HT-29 (cell line): ENCODE data around the gene TBC1D22A. TPM values are rescaled to one million over a fixed set of nuclear protein-coding genes. Genes with fewer than 3 reads are reported as not detected.
"Not testable (repeated sequence)": the region's sequence is repeated elsewhere in the genome, so short reads cannot be mapped to it uniquely, and the experiment has no call there.

Source experiments
- DNase-seq: peaks from one replicate; pipeline ENCODE4 v3.0.0-alpha.2; 2015; ENCODE audit warnings: low spot score
- total RNA-seq: library from RNA; depleted of rRNA; stranded (reverse); fragments of >200 nt; shearing (Covaris generic); gene quantifications from 2 replicates; pipeline ENCODE4 v1.2.3, GENCODE V29; 2014

The TBC1D22A gene
- total RNA-seq, 1 experiment from 2014 or later = 23.9 TPM

DNA sequence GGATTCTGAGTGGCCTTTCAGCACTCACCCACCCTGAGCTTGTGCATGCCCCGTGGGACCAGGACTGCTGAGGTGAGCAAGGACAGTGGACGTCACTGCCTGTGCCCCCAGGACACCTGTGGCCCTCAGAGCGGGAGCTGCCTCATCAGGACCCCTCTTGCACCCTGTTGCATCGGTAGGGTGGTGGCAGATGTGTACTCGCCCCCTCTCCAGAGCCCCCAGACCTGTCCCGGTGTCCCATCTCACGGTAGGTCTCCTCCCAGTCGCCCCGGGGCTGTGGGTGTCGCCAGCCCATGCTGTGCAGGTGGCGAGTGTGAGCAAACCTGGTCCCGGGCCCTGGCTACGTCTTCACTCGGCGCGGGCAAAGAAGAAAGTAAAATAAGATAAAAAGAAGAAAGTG lies 374.2 kb downstream of the TBC1D22A start:
- DNase-seq = no peak

DNA sequence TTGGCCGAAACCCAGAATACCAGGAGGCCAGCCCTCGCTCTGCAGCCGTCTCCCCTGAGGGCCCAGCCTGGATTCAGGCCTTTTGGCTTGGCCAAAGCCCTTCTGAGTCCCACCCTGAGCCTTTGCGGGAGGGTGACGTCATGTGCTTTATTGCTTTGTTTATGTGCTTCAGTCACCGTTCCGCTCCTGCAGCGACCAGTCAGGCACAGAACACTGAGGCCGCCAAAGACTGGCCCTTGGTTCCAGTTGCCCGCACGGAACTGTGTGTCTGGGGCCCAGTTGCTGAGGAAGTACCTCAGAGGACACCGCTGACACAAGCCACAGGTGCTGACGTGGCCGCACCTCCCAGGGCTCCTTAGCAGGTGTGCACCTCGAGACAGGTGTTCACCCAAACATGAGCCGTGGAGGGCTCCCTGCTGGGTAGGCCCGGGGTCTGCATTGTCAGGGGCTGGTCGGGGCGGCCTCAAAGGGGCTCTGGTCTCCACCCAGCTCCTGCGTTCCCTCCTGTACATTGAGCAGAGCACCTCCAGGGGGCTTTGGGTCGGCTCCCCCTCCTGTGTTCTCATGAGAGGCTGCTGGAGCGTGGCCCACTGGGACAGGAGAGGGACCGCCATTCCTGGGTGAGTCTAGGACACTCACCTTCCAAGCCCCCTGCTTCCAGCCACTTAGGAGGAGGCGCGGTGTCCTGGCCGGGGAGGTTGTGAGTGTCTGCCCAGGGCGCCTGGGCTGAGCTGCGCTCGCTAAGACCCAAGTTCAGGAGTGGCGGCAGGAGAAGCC lies 376.8 kb downstream of the TBC1D22A start:
- no peak for DNase-seq

DNA sequence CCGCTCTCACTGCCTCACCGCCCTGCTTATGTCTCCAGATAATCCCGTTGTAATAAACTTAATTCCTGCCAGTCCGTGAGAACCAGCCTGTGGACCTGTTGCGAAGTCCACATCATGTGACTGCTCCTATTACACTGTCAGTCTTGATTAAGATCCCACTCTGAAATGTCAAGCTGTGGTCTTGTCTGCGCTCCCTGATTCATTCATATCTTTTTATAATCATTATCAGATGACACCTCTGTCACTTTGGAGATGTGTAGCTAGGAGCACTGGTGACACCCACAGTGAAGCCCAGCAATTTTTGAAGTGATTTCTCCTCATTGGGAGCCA lies 377.3 kb downstream of the TBC1D22A start:
- no peak for DNase-seq

DNA sequence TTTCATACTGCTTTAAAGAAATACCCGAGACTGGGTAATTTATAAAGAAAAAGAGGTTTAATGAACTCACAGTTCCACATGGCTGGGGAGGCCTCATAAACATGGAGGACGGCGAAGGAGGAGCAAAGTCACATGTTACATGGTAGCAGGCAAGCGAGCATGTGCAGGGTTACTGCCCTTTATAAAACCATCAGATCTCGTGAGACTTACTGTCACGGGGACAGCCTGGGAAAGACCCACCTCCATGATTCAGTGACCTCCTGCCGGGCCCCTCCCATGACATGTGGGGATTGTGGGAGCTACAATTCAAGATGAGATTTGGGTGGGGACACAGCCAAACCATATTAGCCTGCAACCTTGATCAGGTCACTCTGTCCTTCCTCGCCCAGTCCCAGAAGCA lies 378.5 kb downstream of the TBC1D22A start:
- not testable (repeated sequence) for DNase-seq

DNA sequence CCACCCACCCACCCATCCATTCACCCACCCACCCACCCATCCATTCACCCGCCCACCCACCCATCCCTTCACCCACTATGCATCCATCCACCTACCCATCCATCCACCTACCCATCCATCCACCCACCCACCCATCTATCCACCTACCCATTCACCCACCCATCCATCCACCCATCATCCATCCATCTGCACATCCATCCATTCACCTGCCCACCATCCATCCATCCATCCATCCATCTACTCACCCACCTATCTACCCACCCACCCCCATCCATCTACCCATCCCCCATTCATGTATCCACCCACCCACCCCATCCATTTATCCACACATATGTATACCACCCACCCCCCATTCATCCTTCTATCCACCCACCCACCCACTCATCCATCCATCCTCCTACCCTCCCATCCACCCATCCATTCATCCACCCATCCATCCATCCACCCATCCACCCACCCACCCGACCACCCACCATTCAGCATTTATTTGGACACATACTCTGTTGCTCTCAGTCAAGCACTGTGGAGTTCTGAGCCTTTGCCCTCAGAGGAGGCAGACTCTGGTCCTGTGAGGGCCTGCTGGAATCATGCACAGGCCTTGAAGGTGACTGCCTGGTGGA lies 380.1 kb downstream of the TBC1D22A start:
- DNase-seq = no peak

DNA sequence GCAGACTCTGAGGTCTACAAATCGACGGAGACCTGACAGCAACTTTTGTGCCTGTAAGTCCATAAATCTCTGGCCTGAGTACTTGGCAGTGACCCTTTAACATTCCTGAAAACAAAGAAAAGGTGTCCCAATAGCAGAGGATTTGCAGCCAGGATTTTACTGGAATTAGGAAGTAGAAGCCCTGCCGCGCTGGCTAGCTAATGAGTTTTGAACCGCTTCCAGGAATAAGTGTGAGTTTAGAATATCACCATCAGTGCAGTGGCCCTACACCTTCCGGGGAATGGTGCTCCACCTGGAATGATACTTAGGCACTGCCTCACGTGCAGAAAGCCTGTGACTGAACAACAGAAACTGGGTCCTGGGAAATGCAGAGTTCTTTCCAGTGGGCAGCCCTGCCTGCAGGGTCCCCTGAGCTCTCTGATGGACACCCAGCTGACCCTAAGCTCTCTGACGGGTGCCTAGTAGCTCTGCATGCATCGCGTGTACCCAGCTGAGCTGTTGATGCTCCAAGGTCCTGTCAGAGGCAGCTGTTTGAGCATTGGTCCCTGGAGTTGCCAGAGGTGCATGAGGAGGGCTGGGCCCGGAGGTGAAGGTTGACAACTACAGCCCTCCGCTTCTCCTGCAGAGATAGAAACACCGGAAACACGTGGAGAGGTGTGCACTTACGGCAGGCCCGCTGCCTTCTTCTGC lies 380.9 kb downstream of the TBC1D22A start:
- no peak for DNase-seq

DNA sequence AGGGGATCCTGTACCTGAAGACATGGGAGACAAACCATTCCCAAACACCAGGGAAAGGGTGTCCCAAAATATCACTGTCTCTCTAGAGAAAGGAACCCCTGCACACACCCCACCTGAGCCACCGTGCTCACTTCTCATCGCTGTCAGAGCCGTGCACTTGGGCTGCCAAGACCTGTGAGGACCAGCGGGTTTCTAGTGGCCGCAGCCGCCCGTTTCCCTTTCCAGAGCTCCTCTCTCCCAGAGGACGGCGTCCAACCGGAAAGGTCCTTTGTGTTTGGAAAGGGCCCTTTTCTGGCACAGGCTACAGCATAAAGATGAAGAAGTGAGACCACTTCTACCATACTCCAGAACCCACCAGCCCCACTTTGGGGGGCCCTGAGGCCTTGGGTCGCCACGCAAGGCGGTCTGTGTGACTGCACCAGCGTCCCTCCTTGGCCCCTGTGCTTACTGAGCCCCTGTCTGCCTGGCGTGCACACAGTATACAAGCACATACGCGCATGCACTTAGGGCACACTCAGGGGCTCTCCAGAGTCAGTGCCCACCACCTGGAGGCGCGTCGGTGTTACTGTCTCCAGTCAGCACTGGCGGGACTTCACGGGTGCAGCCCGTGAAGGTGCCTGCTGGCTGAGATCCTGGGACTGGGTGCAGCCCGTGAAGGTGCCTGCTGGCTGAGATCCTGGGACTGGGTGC lies 381.8 kb downstream of the TBC1D22A start:
- DNase-seq = no peak

DNA sequence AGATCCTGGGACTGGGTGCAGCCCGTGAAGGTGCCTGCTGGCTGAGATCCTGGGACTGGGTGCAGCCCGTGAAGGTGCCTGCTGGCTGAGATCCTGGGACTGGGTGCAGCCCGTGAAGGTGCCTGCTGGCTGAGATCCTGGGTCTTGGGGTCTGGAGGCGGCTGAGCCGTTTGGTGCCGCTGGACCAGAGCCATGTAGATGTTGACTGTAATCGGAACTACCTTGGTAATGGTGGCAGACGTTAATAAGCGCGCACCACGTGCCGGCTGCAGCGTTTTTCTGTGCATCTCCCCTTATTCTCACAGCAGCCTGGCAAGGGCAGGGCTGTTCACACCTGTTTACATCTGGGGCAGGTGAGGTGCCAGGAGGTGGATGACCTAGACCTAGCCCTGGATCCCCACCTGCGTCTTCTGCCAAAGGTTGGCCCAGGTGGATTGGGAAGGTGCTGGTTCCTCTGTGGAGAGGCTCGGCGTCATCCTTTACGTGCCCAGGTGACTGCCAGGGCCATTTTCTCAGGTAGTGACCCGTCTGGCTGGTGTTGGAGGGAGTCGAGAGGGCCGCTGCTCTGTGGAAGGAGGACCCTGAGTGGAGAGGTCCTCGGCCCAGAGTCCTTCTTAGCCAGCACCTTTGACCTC lies 382.5 kb downstream of the TBC1D22A start:
- DNase-seq = no peak

DNA sequence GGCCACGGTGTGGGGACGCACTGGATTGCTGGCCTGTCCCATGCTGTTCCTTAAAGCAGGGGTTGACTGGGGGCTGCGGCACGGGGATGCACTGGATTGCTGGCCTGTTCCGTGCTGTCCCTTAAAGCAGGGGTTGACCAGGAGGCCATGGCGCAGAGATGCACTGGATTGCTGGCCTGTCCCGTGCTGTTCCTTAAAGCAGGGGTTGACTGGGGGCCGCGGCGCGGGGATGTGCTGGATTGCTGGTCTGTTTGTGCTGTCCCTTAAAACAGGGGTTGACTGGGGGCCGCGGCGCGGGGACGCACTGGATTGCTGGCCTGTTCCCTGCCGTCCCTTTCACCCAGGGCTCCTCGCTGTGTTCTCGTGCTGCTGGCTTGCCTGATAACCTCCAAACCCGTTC lies 383.4 kb downstream of the TBC1D22A start:
- no peak for DNase-seq

DNA sequence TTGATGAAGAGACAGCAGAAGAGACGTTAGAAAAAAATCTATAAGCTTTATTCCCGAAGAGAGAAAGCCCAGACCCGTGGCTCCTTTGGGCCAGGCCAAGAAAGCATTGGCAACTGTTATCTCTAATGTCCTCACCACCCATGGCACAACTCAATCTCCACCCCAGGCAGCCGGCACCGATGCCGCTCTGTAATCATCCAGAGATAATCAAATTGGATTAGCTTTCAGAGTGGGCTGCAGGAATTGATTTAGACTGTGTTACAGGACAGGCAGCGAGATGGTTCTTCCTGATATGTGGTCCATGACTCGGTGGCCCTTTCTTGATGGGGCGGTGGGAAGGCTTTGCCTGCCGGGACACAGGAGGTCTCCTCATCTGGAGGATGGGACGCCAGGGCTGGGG lies 383.9 kb downstream of the TBC1D22A start:
- no peak for DNase-seq

DNA sequence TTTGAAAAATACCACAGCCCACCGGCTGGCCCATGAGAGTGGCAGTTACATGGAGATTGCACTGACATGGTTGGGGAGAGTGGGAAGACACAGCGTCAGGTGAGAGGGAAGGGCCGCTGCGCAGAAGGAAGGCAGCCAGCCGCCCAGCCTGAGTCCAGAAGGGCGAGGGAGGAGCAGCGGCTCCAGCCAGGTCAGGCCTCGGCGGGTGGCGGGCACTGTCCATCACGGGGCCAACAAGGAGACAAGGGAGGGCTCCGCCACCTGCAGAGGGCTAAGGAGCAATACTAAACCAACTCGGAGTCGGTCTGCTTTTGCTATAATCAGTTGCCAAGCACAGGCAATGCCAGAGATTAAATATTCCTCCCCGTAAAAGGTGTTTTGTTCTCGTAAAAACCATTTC lies 384.5 kb downstream of the TBC1D22A start:
- no peak for DNase-seq

DNA sequence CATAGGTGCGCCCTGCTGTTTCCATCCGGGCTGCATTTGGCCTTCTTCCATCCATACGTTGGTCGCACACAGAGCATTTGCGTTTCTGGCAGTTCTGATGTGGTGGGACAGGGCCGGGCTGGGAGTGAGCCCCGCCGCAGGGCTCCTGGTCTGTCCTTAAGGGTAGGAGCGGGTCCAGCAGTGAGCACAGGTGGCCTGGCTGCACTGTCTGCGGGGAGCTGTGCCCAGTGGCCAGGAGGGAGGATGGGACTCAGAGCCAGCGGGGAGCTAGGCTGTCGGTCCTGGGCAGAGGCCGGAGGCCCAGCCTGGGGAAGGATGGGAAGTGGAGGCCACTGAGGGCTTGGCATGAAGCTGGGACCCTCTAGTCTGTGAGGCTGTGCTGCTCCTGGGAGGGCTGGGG lies 385.1 kb downstream of the TBC1D22A start:
- DNase-seq = no peak

DNA sequence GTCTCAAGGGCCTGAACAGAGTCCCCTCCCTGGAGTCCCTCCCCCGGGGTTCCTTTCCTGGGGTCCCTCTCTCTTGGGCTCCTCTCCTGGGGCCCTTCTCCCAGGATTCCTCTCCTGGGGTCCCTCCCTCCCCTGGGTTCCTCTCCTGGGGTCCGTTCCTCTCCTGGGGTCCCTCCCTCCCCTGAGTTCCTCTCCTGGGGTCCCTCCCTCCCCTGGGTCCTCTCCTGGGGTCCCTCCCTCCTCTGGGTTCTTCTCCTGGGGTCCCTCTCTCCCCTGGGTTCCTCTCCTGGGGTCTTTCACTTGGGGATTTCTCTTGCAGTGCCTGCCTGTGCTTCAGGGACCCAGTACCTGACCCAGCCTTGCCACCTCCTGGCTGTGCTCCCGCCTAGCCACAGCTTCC lies 386.1 kb downstream of the TBC1D22A start:
- DNase-seq = no peak

DNA sequence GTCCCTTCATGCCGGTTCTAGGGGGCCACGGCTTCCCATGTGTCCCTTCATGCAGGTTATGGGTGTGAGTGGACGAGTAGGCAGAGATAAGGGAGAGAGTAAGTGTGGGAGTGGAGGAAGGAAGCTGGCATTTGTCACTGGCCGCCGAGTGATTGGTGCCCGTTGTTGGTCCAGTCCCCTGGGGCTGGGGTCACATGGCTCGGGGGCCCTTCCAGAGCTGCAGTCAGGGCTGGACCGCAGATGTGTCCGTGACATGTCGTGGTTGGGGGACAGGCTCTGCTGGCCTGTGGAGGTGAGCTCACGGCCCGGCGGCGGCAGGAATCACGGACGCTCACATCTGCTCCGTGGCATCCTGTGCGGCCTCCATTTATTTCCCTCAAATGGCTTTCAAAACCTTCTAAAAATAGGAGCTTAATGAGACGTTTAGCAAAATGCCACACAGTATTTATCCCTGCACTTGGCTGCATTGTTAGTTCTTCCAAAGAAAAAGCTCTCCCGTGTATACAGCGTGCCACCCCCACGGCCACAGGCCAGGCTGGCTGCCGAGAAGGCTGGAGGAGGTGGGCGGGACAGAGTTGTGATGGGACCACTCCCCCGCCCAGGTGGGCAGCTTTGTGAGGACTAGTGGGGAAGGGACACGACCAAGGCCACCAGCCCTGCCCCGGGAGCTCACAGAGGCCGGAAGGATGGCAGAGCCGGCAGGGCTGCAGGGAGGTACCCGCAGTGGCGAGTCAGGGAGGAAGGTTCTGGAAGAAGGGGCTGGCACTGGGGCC lies 386.7 kb downstream of the TBC1D22A start:
- no peak for DNase-seq

DNA sequence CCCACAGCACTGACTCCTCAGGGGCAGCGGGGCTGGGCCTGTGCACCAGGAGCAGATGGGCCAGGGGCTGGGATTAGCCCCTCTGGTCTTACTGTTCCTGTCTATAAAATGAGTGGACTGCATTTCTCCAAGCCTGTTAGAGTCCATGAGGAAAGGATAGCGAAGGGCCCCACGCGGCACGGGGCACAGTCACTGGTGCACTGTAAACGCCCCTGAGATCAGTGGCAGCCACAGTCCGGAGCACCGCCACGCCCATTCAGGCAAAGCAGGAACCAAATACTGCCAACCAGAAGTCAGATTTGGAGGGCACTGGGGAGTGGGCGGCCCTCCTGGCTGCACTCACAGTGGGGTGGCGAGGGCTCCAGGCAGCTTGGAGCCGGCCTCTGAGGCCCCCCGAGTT lies 387.5 kb downstream of the TBC1D22A start:
- DNase-seq = no peak

DNA sequence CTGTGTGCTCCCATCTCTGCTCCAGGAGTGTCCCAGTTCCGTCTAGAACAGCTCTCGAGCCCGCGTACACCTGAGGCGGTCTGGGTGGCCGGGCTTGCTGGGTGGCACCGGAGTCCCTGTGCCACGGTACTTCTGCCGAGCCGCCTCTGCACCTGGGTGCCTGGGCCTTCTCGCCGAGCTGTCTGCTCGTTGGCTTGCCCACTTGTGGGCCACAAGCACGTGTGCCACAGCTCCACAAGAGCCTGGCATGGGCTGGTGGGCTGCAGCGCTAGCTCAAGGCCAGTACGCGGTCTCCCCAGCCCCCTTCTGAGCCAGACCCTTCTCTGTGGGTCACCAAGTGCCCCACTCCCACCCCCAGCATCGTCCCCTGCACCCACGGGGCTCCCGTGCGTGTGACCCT lies 388.0 kb downstream of the TBC1D22A start:
- DNase-seq = no peak

DNA sequence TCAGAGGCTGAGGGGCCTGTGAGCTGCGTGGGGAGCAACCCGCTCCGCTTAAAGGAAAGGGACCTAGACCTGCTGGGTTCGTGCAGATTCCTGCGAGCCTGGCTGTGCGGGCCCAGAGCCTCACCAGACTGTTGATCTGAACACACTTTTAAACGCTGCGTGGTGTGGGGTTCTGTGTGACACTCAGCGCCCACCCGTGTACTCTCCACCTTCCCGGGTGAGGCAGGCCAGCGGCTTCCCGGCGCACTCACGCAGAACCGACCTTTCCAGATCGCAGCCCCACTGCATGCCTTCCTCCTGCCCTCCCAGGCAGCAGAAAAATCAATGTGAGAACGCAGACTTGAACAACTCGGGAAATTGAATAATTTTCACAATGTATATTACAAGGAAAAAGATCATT lies 388.6 kb downstream of the TBC1D22A start:
- DNase-seq = no peak

DNA sequence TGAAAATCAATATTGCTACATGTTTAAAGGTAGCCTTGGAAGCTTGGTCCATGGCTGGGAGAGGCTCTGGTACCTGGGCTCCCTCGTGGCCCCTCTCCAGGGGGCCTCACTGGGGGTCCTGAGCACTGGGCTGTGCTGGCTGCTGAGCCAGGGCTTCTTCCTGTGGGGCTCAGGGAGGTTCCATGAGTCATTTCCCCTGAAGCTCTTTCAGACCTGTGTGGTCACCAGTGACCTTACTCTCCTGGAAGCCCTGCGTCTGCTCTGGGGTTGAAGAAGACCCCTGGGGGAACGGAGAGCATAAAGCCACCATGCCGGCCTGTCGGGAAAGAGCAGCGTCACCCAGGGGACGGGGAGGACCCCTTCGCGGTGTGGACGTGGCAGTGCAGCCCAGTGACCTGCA lies 389.0 kb downstream of the TBC1D22A start:
- DNase-seq = no peak

DNA sequence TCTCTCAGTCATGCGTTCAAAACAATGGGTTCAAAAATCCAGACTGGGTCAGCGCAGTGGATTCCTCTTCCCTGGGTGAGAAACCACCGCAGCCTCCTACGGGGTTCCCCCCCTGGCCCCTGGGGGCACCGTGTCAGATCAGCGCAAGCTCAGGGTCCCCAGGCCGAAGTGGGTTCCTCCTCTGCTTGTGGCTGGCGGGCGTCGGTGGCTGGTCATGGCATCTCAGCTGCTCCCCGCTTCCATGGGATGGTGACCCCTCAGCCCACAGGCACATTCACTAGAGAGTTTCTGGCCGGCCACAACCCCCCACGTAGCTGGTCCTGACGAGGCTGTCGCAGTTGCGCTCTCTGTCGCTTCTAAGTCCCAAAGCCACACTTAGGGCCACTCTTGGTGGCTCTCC lies 389.8 kb downstream of the TBC1D22A start:
- no peak for DNase-seq

DNA sequence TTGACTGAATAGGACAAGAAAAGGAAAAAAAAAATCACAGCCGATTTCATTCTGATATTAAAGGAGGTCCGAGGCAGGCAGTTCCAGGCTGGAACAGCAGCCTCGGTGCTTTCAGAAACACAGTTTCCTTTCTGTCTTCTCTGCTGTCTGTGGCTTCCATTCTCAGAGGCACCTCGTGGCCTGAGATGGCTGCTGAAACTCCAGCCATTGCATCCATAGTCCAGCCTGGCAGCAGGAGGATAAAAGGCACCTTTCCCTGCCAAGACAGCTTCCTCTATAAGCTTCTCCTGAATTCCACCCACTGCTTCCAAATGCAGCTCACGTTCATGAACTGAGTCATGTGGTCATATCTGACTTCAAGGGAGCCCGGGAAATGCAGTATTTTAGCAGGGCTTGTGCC lies 390.5 kb downstream of the TBC1D22A start:
- DNase-seq = no peak

DNA sequence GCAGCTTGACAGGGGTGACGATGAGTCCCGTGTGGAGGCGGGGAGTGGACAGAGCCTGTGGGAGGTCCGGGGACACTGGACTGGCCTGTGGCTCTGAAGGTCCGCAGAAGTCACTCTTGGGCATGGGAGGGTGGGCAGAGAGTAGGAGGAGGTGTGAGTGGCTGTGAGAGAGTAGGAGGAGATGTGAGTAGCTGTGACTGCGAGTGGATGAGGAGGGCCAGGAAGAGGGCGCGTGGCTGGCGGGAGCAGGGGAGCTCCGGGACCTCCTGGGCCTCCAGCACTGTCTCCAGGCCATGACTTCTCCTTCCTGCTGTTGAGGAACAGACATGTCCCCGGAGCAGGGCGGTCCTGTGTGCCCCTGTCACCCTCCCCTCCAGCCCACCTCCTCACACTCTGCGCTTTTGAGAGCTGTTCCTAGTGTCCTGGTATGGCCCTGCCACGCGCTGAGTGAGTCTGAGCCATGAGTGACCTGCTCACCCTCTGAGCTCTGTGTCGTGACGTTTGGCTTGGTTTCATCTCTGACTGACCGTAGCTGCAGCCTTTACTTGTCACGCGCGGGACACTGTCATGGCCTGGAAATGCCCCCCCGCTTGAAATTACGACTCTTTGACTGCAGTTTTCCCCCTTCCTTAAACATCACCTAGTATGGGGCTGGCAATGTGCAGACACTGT lies 391.5 kb downstream of the TBC1D22A start:
- DNase-seq = no peak
